Endothelial cell (in vitro differentiated cells): ENCODE measurements around the gene GCN1. TPM values are rescaled to one million over a fixed set of nuclear protein-coding genes. Genes with fewer than 3 reads are reported as not detected.

Experiments
- DNase-seq: peaks from one replicate; pipeline ENCODE4 v3.0.0; 2021; ENCODE audit warnings: low spot score
- H3K27ac Mint-ChIP-seq: one replicate; pipeline ENCODE4 v1.8.0; 2021; ENCODE audit warnings: mixed read lengths, inconsistent platforms; ENCODE audit not compliant: unreplicated experiment
- H3K27me3 Mint-ChIP-seq: one replicate; pipeline ENCODE4 v1.8.0; 2021; ENCODE audit warnings: mild to moderate bottlenecking, moderate library complexity, mixed read lengths, inconsistent platforms; ENCODE audit not compliant: unreplicated experiment
- H3K36me3 Mint-ChIP-seq: one replicate; pipeline ENCODE4 v1.8.0; 2021; ENCODE audit warnings: mild to moderate bottlenecking, low read depth, mixed read lengths, inconsistent platforms; ENCODE audit not compliant: unreplicated experiment
- H3K4me1 Mint-ChIP-seq: one replicate; pipeline ENCODE4 v1.8.0; 2021; ENCODE audit warnings: mild to moderate bottlenecking, mixed read lengths, inconsistent platforms; ENCODE audit not compliant: unreplicated experiment
- H3K4me3 Mint-ChIP-seq: one replicate; pipeline ENCODE4 v1.8.0; 2021; ENCODE audit warnings: mild to moderate bottlenecking, mixed read lengths, inconsistent platforms; ENCODE audit not compliant: unreplicated experiment
- H3K9me3 Mint-ChIP-seq: one replicate; pipeline ENCODE4 v1.8.0; 2021; ENCODE audit warnings: mixed read lengths, inconsistent platforms; ENCODE audit not compliant: unreplicated experiment
- CTCF ChIP-seq: fragments of 200-600 bp; sonication (generic); IDR thresholded peaks from one replicate; pipeline ENCODE4 v1.5.0; 2021; ENCODE audit warnings: antibody characterized with exemption; ENCODE audit not compliant: unreplicated experiment
- total RNA-seq: library from RNA; stranded (reverse); fragmentation: NEBNext Ultra II Directional; extraction: Animal tissue kit (Norgen Biotek cat#: 25700); gene quantifications from one replicate; pipeline ENCODE4 v1.2.1, GENCODE V29; 2021; ENCODE audit not compliant: unreplicated experiment

GCN1 gene
- total RNA-seq, 1 donor from 2014 or later = 54.0 TPM

DNA sequence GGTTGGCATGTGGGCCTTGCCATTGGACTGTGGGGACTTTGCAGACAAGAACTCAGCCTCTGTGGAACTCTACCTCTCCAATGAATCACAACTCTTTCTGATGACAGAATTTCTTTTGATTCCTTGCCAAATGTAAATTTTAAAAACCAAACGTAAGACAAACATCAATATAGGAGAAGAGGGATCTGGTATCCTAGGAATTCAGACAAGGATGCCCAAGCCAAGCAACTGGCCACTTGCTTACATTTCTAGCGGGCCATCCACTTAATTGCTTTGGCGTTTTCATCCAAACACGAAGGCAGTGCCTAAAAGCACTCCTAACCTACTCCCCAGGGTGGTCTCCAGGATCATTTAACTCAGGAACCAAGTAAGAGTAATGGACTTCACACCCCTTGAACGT, 54.6 kb downstream of the GCN1 start:
- Mint-ChIP-seq H3K27ac (no peak overlapping the region), H3K4me1 (no peaks in the 10 kb centered on the region), H3K27me3 (peaks cover 4% of the 10 kb centered on the region), H3K9me3 (no peaks in the 10 kb centered on the region), H3K4me3 (peak overlapping the region; percentile 56), H3K36me3 (peaks cover 43% of the 10 kb centered on the region)
- DNase-seq = no peak
- no peak for TF ChIP-seq CTCF

GRCh38 chr12:120138366-120138765, 56.1 kb downstream of the GCN1 start:
- H3K36me3 Mint-ChIP-seq = peaks cover 50% of the 10 kb centered on the region

DNA sequence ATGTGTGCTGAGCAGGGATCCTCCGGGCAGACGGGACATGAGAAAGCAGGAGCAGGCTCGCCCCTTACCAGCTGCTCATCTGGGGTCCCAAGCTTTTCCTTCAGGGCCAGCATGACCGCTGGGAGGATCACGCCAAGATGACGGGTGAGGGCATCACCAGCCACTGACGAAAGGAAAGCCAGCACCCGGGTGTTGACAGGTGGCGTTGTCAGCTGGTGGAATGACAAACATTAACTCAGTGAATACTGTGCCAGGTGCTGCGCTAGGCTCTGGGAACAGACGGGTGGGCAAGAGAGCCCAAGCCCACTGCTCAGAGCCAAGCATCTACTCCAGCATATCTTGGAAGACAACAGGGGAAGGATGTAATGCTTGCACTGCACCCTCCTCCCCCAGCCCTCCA, 56.7 kb downstream of the GCN1 start:
- DNase-seq = no peak
- TF ChIP-seq CTCF = no peak
- Mint-ChIP-seq H3K27me3 (peaks cover 7% of the 10 kb centered on the region), H3K36me3 (peaks cover 50% of the 10 kb centered on the region), H3K27ac (no peak overlapping the region), H3K4me3 (peak overlapping the region; percentile 51), H3K9me3 (no peaks in the 10 kb centered on the region), H3K4me1 (no peaks in the 10 kb centered on the region)

More at GRCh38 chr12:120138366-120138765, 56.1 kb downstream of the GCN1 start:
- DNase-seq = no peak
- H3K27ac Mint-ChIP-seq = peak overlapping the region; percentile 28
- TF ChIP-seq CTCF = no peak
- H3K4me1 Mint-ChIP-seq = no peaks in the 10 kb centered on the region
- peaks cover 5% of the 10 kb centered on the region for H3K27me3 Mint-ChIP-seq
- no peak overlapping the region for H3K4me3 Mint-ChIP-seq
- H3K9me3 Mint-ChIP-seq = no peaks in the 10 kb centered on the region

- Mint-ChIP-seq H3K27ac (no peak overlapping the region), H3K4me1 (no peaks in the 10 kb centered on the region), H3K9me3 (no peaks in the 10 kb centered on the region), H3K4me3 (no peak overlapping the region), H3K36me3 (peaks cover 44% of the 10 kb centered on the region), H3K27me3 (peaks cover 7% of the 10 kb centered on the region)
- no peak for DNase-seq
- TF ChIP-seq CTCF = no peak
Measured at GRCh38 chr12:120136093-120136770, 58.3 kb downstream of the GCN1 start.

- Mint-ChIP-seq H3K27me3 (peaks cover 11% of the 10 kb centered on the region), H3K36me3 (peaks cover 36% of the 10 kb centered on the region), H3K4me1 (no peaks in the 10 kb centered on the region), H3K27ac (no peak overlapping the region), H3K9me3 (no peaks in the 10 kb centered on the region), H3K4me3 (no peak overlapping the region)
- TF ChIP-seq CTCF = no peak
- DNase-seq = no peak
Measured at GRCh38 chr12:120134307-120134980, 60.1 kb downstream of the GCN1 start.
